Ishikawa (cell line): ENCODE data around the gene GCNT3.

Experiments
- CEBPB ChIP-seq: IDR thresholded peaks from 2 replicates; pipeline ENCODE4 v1.6.1; 2012
- CREB1 ChIP-seq: IDR thresholded peaks from 2 replicates; pipeline ENCODE4 v1.6.1; 2012; ENCODE audit warnings: low read depth
- EGR1 ChIP-seq: IDR thresholded peaks from 2 replicates; pipeline ENCODE4 v1.6.1; 2012
- EP300 ChIP-seq: IDR thresholded peaks from 2 replicates; pipeline ENCODE4 v1.6.1; 2012; ENCODE audit warnings: borderline replicate concordance
- FOXM1 ChIP-seq: IDR thresholded peaks from 2 replicates; pipeline ENCODE4 v1.6.1; 2012; ENCODE audit warnings: low read depth, borderline replicate concordance
- MAX ChIP-seq: IDR thresholded peaks from 2 replicates; pipeline ENCODE4 v1.6.1; 2012
- NFIC ChIP-seq: IDR thresholded peaks from 2 replicates; pipeline ENCODE4 v1.6.1; 2012
- RAD21 ChIP-seq: IDR thresholded peaks from 2 replicates; pipeline ENCODE4 v1.6.1; 2012; ENCODE audit warnings: low read depth
- REST ChIP-seq: IDR thresholded peaks from 2 replicates; pipeline ENCODE4 v1.6.1; 2012; ENCODE audit warnings: low read depth, mild to moderate bottlenecking
- TAF1 ChIP-seq: IDR thresholded peaks from 2 replicates; pipeline ENCODE4 v1.6.1; 2012; ENCODE audit warnings: low read depth, mild to moderate bottlenecking
- TEAD4 ChIP-seq: IDR thresholded peaks from 2 replicates; pipeline ENCODE4 v1.6.1; 2012
- USF1 ChIP-seq: IDR thresholded peaks from 2 replicates; pipeline ENCODE4 v1.6.1; 2012
- YY1 ChIP-seq: IDR thresholded peaks from 2 replicates; pipeline ENCODE4 v1.6.1; 2012; ENCODE audit warnings: low read depth
- ZBTB7A ChIP-seq: IDR thresholded peaks from 2 replicates; pipeline ENCODE4 v1.6.1; 2012; ENCODE audit warnings: low read depth

- TF ChIP-seq TEAD4: no peak
- no peak for TF ChIP-seq REST
- TF ChIP-seq MAX: peak; percentile 44; the same call in 1 of the 2 replicates
- no peak for TF ChIP-seq CEBPB
- TF ChIP-seq FOXM1: no peak
- no peak for TF ChIP-seq USF1
- TF ChIP-seq EP300: peak; percentile 37; the same call in 1 of the 2 replicates
- peak; percentile 95 for TF ChIP-seq TAF1
- TF ChIP-seq YY1: 0 out of 2 replicates have a peak, but pooled peaks have one; percentile 48
- no peak for TF ChIP-seq ZBTB7A
- no peak for TF ChIP-seq EGR1
- no peak for TF ChIP-seq NFIC
- TF ChIP-seq RAD21: no peak
- peak; percentile 36; the same call in 1 of the 2 replicates for TF ChIP-seq CREB1
Measured at GRCh38 chr15:59656897-59657634, 45.5 kb downstream of the GCNT3 start, which contains the start of gene GTF2A2.
